HG03103 (cell line): Measurements from ENCODE around the gene TMEM30A.
A peak's percentile ranks its signal among the peaks of the same experiment; 100 is the strongest.

Source experiments
- ATAC-seq: cut with Tn5 transposase; IDR thresholded peaks from one replicate; pipeline ENCODE4 v1.9.1; 2021; ENCODE audit warnings: low read depth; ENCODE audit not compliant: unreplicated experiment

TMEM30A gene

DNA sequence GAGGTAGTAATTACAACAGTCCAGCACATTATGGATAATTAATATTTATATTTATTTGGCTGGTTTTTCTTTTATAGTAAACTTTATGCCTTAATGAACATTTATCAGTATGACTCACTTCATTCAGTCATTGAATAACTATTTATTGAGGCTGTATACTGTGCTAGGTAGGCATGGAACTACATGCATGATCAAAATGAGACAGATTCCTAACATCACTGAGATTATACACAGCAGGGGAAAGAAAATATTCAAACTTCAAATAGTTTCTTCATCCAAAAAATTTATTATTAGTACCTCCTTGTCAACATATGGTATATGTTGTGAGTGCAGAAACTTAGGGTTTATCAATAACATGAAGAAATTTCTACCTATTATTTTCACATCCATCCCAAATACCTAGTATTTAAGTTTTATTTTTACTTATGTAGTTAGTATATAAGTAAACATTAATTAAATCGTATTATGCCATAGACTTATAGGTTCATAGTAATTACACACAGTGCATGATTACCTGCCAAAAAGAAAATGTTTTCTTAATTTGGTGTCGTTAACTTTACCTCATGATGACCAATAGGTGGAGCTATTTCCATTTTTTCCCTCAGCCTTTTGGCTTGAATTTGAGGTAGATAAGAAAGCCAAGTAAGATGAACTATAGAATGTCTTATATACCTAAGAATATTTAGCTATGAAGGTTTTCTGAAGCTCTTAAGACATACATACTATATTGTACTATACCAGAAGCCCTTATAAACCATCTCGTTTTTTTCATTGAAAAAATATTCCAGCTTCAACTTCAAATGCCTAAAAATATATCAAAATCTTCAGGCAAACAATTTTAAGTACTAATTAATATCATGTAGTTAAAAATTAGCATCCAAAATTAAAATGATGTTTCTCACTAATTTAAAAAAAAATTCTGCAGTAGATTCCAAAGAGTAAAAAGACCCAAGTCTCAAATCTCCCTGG lies 12.5 kb upstream of the TMEM30A start:
- ATAC-seq: peak; percentile 70

- ATAC-seq: no peak
These were observed 8.0 kb upstream of the TMEM30A start for GRCh38 chr6:75292555-75292954.

DNA sequence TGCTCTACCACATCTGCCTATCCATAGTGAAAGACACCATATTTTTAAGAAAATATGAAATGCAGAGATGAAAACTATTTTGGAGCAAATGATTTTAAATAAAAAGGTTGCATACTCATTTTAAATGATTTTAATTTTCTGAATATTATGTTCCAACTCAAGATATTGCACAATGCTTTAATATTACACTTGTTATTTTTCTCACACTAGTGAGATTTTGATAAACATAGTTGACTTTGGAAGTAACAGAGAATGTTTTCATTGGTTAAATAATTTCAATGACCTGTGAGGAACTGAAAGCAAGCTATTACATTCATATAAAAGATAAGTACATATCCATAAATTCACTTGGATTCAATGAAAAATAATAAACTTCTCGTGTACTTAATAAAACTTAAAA lies 7.2 kb upstream of the TMEM30A start:
- ATAC-seq: no peak

GRCh38 chr6:75291331-75291730 lies 6.7 kb upstream of the TMEM30A start:
- no peak for ATAC-seq

GRCh38 chr6:75290136-75290945 lies 5.7 kb upstream of the TMEM30A start:
- no peak for ATAC-seq

- ATAC-seq: no peak
These were observed 3.4 kb upstream of the TMEM30A start for GRCh38 chr6:75288023-75288422.

DNA sequence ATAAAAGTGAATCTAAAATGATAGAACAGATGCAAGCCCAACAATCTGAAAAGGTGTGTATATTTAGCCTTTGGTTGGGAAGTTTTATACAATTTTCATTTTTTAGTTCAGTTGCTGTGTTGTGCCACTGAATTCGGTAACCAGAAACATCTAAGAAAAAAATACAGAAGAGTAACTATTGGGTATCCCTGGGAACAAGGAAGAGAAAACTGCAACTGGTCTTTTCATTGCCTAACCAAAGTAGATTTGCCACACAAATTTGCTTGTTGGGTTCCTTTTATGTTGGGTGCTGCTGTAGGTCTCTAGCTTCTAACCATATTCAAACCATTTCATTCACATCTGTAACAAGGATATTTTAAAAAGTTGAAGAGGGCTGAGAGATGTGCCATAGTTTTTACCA lies 2.8 kb upstream of the TMEM30A start:
- ATAC-seq: no peak

- no peak for ATAC-seq
These were observed 2.4 kb upstream of the TMEM30A start for GRCh38 chr6:75286955-75287354.

GRCh38 chr6:75285283-75285639 lies 669 bp upstream of the TMEM30A start:
- ATAC-seq: no peak

DNA sequence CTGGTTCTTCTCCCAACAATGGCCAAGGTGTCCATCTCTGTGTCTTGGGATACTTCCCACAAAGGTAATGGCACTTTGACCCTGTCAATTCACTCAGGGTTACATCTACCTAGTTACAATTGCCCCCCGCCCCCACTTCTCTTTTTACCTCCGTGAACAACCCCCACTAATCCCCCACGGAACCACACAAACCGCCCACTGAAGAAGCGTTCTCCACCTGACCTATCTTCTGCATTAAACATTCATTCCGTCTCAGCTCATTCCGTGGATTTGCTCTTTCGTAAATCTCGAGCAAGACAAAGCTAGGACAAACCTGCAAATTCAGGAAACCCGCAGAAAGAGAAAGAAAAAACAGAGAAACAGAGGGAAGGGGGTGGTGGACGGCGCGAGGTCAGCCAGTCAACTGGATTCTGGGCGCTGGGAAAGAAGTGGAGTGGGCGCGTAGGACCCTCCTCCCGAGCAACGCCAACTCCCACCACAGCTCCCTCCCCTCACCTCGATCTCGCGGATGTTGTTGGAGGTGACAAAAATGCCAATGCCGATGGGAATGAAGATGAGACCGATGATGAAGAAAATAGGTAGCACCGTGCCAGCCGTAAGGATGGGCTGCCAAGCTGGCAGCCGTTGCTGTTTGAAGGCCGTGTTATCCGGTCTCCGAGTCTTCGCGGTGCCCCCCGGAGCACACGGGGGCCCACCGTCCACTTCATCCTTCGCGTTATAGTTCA lies 523 bp downstream of the TMEM30A start:
- ATAC-seq: peak; percentile 8

DNA sequence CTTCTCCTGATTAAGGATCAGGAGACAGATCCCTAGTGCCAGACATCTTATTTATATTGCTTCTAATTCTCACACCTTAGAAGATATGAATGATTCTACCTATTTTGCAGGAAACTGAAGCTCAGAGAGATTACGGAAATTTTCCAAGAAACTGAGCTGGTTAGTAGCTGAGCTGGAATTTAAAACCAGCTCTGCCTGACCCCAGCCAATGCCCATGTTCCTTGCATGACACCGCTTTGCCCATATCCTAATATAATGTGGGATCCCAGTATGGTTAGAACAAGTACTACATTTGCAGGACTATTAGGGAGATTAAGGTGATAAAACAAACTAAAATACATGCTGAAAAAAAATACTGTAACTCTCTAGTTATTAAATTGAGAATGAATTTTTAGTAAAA lies 1.9 kb downstream of the TMEM30A start:
- ATAC-seq: no peak

DNA sequence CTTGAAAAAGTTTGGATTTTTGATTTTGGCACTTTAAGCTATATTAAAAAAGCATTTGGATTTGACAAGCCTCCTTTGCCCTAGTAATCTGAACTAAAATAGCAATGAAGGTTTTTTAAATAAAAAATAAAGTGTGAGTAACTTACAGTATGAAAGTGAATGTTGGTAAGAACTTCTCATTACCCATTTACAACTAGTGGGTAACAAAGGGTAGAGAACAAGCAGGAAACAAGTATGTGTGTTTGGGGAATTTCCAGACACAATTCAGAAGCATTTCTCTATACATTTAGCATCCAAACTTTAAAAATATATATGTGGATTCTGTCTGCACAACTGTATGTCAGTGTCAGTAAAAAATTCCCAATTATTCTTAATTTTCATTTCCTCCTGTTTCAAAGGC lies 2.9 kb downstream of the TMEM30A start:
- ATAC-seq: no peak

DNA sequence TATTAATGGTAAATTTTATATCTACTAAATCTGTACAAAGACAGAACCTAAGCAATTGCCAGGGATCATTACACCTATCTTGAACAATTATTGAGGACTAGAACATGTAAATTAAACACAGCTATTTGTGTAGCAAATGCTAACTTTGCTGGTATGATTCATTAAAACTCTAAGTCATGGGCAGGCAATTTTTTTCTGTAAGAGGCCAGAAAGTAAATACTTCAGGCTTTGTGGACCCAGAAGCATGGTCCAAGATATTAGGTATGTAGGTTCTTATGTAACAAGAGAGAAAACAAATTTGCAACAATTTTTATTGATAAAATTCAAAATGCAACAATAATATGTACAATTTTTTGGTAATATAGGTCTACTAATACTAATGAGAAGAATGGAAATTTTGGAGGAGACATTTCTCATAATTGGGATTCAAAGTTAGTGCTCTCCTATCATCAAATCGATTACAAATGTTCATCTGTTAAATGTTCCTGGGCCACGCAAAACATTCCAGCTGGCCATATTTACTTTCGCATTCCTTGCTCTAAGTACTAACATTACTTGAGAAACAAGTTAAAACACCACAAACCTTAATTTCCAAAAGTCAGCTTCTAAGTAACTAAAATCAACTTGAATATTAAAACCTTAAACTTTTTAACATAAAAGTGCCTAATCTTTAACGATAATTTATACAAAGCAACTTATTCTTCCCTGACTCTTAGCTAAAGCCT lies 4.3 kb downstream of the TMEM30A start:
- no peak for ATAC-seq

DNA sequence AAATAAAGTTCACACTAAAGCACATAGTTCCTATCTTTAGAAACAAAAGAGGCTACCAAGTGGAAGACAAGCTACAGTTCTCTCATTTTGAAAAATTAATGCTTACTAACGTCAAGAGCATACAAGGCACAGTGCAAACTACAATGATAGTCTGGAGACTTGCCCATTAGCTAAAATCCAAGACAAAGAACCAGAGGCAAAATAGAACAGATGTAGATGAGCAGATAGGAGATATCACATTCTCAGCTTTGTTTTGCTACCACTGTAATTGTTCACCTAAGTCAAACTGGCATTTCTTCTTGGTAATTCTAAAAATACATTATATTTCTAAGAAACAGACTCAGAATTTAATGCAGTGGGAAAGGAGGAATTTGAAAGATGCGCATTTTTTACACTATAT lies 5.2 kb downstream of the TMEM30A start:
- ATAC-seq: no peak

- no peak for ATAC-seq
These were observed 6.0 kb downstream of the TMEM30A start for GRCh38 chr6:75278474-75279077.

- no peak for ATAC-seq
These were observed 9.5 kb downstream of the TMEM30A start for GRCh38 chr6:75275067-75275466.

DNA sequence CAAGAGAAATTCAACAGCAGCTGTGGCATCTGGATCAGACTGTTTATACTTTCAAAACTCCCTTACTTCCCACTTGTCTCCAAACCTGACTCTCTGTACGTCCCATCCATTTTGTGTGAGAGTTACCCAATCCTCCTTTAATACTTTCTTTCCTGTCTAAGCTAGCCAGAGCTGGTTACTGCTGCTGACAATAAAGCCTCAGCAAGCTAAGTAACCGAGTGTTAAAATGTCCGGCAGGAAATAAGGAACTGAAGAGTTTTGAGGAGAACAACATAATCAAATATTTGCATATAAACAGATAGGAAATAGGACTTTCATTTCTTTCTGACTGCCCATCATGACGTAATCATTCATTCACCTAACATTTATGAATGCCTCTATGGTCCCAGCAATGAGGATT lies 11.6 kb downstream of the TMEM30A start:
- peak; percentile 44 for ATAC-seq

DNA sequence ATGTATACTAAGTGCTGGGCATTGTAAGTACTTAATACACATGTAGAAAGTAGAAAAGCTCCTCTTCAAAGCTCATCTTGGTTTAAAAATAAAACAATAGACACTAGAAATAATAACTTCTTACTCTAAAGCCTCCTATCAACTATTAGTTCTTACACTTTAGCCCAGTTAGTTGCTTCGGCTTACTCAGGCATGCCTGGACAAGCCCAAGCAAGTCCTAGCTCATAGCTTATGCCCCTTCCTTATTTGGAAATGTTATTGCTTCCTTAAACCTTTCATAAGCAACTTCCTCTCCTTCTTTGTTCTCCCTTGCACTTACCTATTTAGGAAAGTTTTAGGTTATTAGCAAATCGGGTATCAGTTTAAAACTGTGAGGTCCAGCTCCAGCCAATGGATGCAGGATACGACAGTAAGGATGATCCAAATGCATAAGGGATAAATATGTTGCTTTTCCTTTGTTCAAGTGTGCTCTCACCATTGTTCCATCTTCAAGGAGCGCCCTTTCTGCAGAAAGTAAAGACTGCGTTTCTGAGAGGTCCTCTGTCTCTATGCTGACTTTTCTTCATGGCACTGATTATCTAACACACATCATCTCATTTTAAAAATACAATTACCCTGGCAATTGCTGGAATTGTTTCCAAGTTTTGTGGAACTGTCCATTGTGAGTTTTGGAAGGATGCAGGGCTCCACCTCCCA lies 12.3 kb downstream of the TMEM30A start:
- ATAC-seq: no peak

GRCh38 chr6:75268988-75269354 lies 15.6 kb downstream of the TMEM30A start:
- ATAC-seq: no peak
